ENCODE results near the gene CMA1.
"Not testable (repeated sequence)": the region's sequence is repeated elsewhere in the genome, so short reads cannot be mapped to it uniquely, and the experiment has no call there.

DNA sequence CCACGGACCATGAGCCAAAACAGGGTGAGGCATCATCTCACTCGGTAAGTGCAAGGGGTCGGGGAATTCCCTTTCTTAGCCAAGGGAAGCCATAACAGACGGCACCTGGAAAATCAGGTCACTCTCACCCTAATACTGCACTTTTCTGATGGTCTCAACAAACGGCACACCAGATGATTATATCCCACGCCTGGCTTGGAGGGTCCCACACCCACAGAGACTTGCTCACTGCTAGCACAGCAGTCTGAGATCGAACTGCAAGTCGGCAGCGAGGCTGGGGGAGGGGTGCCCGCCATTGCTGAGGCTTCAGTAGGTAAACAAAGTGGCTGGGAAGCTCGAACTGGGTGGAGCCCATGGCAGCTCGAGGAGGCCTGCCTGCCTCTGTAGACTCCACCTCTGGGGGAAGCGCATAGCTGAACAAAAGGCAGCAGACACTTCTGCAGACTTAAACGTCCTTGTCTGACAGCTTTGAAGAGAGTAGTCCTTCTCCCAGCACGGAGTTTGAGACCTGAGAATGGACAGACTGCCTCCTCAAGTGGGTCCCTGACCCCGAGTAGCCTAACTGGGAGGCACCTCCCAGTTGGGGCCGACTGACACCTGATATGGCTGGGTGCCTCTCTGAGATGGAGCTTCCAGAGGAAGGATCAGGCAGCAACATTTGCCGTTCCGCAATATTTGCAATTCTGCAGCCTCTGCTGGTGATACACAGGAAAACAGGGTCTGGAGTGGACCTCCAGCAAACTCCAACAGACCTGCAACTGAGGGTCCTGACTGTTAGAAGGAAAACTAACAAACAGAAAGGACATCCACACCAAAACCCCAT, 16.3 kb downstream of the CMA1 start:
- TF ChIP-seq, protein P1, sequence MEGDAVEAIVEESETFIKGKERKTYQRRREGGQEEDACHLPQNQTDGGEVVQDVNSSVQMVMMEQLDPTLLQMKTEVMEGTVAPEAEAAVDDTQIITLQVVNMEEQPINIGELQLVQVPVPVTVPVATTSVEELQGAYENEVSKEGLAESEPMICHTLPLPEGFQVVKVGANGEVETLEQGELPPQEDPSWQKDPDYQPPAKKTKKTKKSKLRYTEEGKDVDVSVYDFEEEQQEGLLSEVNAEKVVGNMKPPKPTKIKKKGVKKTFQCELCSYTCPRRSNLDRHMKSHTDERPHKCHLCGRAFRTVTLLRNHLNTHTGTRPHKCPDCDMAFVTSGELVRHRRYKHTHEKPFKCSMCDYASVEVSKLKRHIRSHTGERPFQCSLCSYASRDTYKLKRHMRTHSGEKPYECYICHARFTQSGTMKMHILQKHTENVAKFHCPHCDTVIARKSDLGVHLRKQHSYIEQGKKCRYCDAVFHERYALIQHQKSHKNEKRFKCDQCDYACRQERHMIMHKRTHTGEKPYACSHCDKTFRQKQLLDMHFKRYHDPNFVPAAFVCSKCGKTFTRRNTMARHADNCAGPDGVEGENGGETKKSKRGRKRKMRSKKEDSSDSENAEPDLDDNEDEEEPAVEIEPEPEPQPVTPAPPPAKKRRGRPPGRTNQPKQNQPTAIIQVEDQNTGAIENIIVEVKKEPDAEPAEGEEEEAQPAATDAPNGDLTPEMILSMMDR (conservative IDR thresholded peaks at IDR 0.05; ENCODE audit: low read depth in 2 of 2), result not testable (repeated sequence)
- not testable (repeated sequence) for TF ChIP-seq POLR2AphosphoS5 (IDR thresholded peaks at IDR 0.05; ENCODE audit: low read depth); CREB1 (CRISPR knock-in tag; IDR thresholded peaks at IDR 0.05; ENCODE audit: low read depth); ZNF114 (CRISPR knock-in tag; IDR thresholded peaks at IDR 0.05); JUNB (IDR thresholded peaks at IDR 0.05; ENCODE audit: unreplicated experiment)
- TF ChIP-seq, protein P2, sequence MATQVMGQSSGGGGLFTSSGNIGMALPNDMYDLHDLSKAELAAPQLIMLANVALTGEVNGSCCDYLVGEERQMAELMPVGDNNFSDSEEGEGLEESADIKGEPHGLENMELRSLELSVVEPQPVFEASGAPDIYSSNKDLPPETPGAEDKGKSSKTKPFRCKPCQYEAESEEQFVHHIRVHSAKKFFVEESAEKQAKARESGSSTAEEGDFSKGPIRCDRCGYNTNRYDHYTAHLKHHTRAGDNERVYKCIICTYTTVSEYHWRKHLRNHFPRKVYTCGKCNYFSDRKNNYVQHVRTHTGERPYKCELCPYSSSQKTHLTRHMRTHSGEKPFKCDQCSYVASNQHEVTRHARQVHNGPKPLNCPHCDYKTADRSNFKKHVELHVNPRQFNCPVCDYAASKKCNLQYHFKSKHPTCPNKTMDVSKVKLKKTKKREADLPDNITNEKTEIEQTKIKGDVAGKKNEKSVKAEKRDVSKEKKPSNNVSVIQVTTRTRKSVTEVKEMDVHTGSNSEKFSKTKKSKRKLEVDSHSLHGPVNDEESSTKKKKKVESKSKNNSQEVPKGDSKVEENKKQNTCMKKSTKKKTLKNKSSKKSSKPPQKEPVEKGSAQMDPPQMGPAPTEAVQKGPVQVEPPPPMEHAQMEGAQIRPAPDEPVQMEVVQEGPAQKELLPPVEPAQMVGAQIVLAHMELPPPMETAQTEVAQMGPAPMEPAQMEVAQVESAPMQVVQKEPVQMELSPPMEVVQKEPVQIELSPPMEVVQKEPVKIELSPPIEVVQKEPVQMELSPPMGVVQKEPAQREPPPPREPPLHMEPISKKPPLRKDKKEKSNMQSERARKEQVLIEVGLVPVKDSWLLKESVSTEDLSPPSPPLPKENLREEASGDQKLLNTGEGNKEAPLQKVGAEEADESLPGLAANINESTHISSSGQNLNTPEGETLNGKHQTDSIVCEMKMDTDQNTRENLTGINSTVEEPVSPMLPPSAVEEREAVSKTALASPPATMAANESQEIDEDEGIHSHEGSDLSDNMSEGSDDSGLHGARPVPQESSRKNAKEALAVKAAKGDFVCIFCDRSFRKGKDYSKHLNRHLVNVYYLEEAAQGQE (IDR thresholded peaks at IDR 0.05; ENCODE audit: unreplicated experiment), result not testable (repeated sequence)

Measured in GM23338 (cell line).